BLaER1 (cell line): ENCODE measurements around the gene SULF2.

Experiments used
- H3K27ac ChIP-seq: shearing (Covaris generic); formaldehyde crosslinking; 2 replicates; pipeline ENCODE4 v1.8.1; 2022
- H3K27me3 ChIP-seq: shearing (Covaris generic); formaldehyde crosslinking; 2 replicates; pipeline ENCODE4 v1.8.1; 2022
- H3K36me3 ChIP-seq: shearing (Covaris generic); formaldehyde crosslinking; 2 replicates; pipeline ENCODE4 v1.8.1; 2022
- H3K4me1 ChIP-seq: shearing (Covaris generic); formaldehyde crosslinking; 2 replicates; pipeline ENCODE4 v1.8.1; 2022
- H3K4me2 ChIP-seq: shearing (Covaris generic); formaldehyde crosslinking; 2 replicates; pipeline ENCODE4 v1.8.1; 2022
- H3K4me3 ChIP-seq: shearing (Covaris generic); formaldehyde crosslinking; 2 replicates; pipeline ENCODE4 v1.8.1; 2022
- H3K9ac ChIP-seq: shearing (Covaris generic); formaldehyde crosslinking; 2 replicates; pipeline ENCODE4 v1.8.1; 2022
- H3K9me3 ChIP-seq: shearing (Covaris generic); formaldehyde crosslinking; 2 replicates; pipeline ENCODE4 v1.8.1; 2022
- H4K20me1 ChIP-seq: shearing (Covaris generic); formaldehyde crosslinking; 2 replicates; pipeline ENCODE4 v1.8.1; 2022
- Cebpa-rat ChIP-seq: shearing (Covaris generic); IDR thresholded peaks from 2 replicates; pipeline ENCODE4 v1.8.1; 2022

Gene SULF2

GRCh38 chr20:47655635-47656034, 129.6 kb downstream of the SULF2 start:
- Histone ChIP-seq H3K4me1 (peaks cover 8% of the 10 kb centered on the region), H3K4me2 (no peak overlapping the region), H3K9me3 (no peaks in the 10 kb centered on the region), H3K36me3 (peaks cover 85% of the 10 kb centered on the region), H3K27me3 (no peaks in the 10 kb centered on the region), H3K27ac (no peak overlapping the region), H3K4me3 (no peak overlapping the region), H3K9ac (no peak overlapping the region), H4K20me1 (no peaks in the 10 kb centered on the region; the same call in 1 of the 2 replicates)
- TF ChIP-seq Cebpa-rat = no peak

- no peaks in the 10 kb centered on the region for H3K9me3 ChIP-seq
- TF ChIP-seq Cebpa-rat = no peak
- H3K27me3 ChIP-seq = no peaks in the 10 kb centered on the region
- no peaks in the 10 kb centered on the region for H4K20me1 ChIP-seq
- H3K4me2 ChIP-seq = no peak overlapping the region
- H3K9ac ChIP-seq = no peak overlapping the region
- H3K4me1 ChIP-seq = no peaks in the 10 kb centered on the region
- peaks cover 88% of the 10 kb centered on the region for H3K36me3 ChIP-seq
- H3K27ac ChIP-seq = no peak overlapping the region
- no peak overlapping the region for H3K4me3 ChIP-seq
These were observed 130.9 kb downstream of the SULF2 start for GRCh38 chr20:47654370-47654769.

- no peaks in the 10 kb centered on the region for H3K4me1 ChIP-seq
- no peak overlapping the region for H3K4me2 ChIP-seq
- no peak overlapping the region for H3K9ac ChIP-seq
- no peak overlapping the region for H3K27ac ChIP-seq
- H3K27me3 ChIP-seq = no peaks in the 10 kb centered on the region
- H3K4me3 ChIP-seq = no peak overlapping the region
- no peaks in the 10 kb centered on the region for H3K9me3 ChIP-seq
- peaks cover 89% of the 10 kb centered on the region for H3K36me3 ChIP-seq
- TF ChIP-seq Cebpa-rat = no peak
- no peaks in the 10 kb centered on the region for H4K20me1 ChIP-seq
These were observed 131.4 kb downstream of the SULF2 start for GRCh38 chr20:47653869-47654268.

- no peak for TF ChIP-seq Cebpa-rat
- Histone ChIP-seq H4K20me1 (no peaks in the 10 kb centered on the region), H3K4me1 (no peaks in the 10 kb centered on the region), H3K4me3 (no peak overlapping the region), H3K4me2 (no peak overlapping the region), H3K9ac (no peak overlapping the region), H3K27me3 (no peaks in the 10 kb centered on the region), H3K36me3 (peaks cover 89% of the 10 kb centered on the region), H3K27ac (no peak overlapping the region), H3K9me3 (no peaks in the 10 kb centered on the region)
These were observed 132.5 kb downstream of the SULF2 start for GRCh38 chr20:47652794-47653193.

GRCh38 chr20:47652301-47652700, 133.0 kb downstream of the SULF2 start:
- Histone ChIP-seq H3K27me3 (no peaks in the 10 kb centered on the region), H3K4me1 (no peaks in the 10 kb centered on the region), H3K9ac (no peak overlapping the region), H3K27ac (no peak overlapping the region), H3K4me3 (no peak overlapping the region), H3K36me3 (peaks cover 86% of the 10 kb centered on the region), H3K9me3 (no peaks in the 10 kb centered on the region), H4K20me1 (no peaks in the 10 kb centered on the region), H3K4me2 (no peak overlapping the region)
- TF ChIP-seq Cebpa-rat = no peak

- Histone ChIP-seq H3K4me1 (no peaks in the 10 kb centered on the region), H3K27me3 (no peaks in the 10 kb centered on the region), H3K4me3 (no peak overlapping the region), H3K4me2 (no peak overlapping the region), H3K9ac (no peak overlapping the region), H3K9me3 (no peaks in the 10 kb centered on the region), H4K20me1 (no peaks in the 10 kb centered on the region), H3K36me3 (peaks cover 96% of the 10 kb centered on the region), H3K27ac (no peak overlapping the region)
- no peak for TF ChIP-seq Cebpa-rat
These were observed 136.3 kb downstream of the SULF2 start for GRCh38 chr20:47648943-47649342.

- no peaks in the 10 kb centered on the region for H3K9me3 ChIP-seq
- no peak overlapping the region for H3K9ac ChIP-seq
- no peak for TF ChIP-seq Cebpa-rat
- no peak overlapping the region for H3K27ac ChIP-seq
- H3K36me3 ChIP-seq = peaks cover 96% of the 10 kb centered on the region
- no peak overlapping the region for H3K4me2 ChIP-seq
- H4K20me1 ChIP-seq = no peaks in the 10 kb centered on the region
- no peaks in the 10 kb centered on the region for H3K4me1 ChIP-seq
- no peaks in the 10 kb centered on the region for H3K27me3 ChIP-seq
- H3K4me3 ChIP-seq = no peak overlapping the region
These were observed 137.3 kb downstream of the SULF2 start for GRCh38 chr20:47647994-47648393.

GRCh38 chr20:47645632-47646031, 139.6 kb downstream of the SULF2 start:
- H3K36me3 ChIP-seq = peaks cover 96% of the 10 kb centered on the region
- no peak overlapping the region for H3K4me3 ChIP-seq
- H3K27me3 ChIP-seq = no peaks in the 10 kb centered on the region
- TF ChIP-seq Cebpa-rat = no peak
- H4K20me1 ChIP-seq = no peaks in the 10 kb centered on the region
- H3K4me2 ChIP-seq = no peak overlapping the region
- no peak overlapping the region for H3K27ac ChIP-seq
- no peaks in the 10 kb centered on the region for H3K9me3 ChIP-seq
- H3K9ac ChIP-seq = no peak overlapping the region
- no peaks in the 10 kb centered on the region for H3K4me1 ChIP-seq

- no peak overlapping the region for H3K27ac ChIP-seq
- H3K4me1 ChIP-seq = no peaks in the 10 kb centered on the region
- H3K36me3 ChIP-seq = peaks cover 96% of the 10 kb centered on the region
- no peaks in the 10 kb centered on the region for H4K20me1 ChIP-seq
- H3K4me2 ChIP-seq = no peak overlapping the region
- no peak overlapping the region for H3K4me3 ChIP-seq
- H3K27me3 ChIP-seq = no peaks in the 10 kb centered on the region
- H3K9me3 ChIP-seq = no peaks in the 10 kb centered on the region
- no peak overlapping the region for H3K9ac ChIP-seq
- no peak for TF ChIP-seq Cebpa-rat
These were observed 142.7 kb downstream of the SULF2 start for GRCh38 chr20:47642624-47643023.

GRCh38 chr20:47642118-47642517, 143.2 kb downstream of the SULF2 start:
- no peak overlapping the region for H3K27ac ChIP-seq
- no peaks in the 10 kb centered on the region for H4K20me1 ChIP-seq
- H3K9me3 ChIP-seq = no peaks in the 10 kb centered on the region
- H3K27me3 ChIP-seq = no peaks in the 10 kb centered on the region
- TF ChIP-seq Cebpa-rat = no peak
- H3K9ac ChIP-seq = no peak overlapping the region
- H3K4me1 ChIP-seq = no peaks in the 10 kb centered on the region
- H3K4me3 ChIP-seq = no peak overlapping the region
- H3K36me3 ChIP-seq = peaks cover 99% of the 10 kb centered on the region
- no peak overlapping the region for H3K4me2 ChIP-seq

GRCh38 chr20:47638851-47639250, 146.4 kb downstream of the SULF2 start:
- H3K4me3 ChIP-seq = no peak overlapping the region
- no peak overlapping the region for H3K4me2 ChIP-seq
- H3K27ac ChIP-seq = no peak overlapping the region
- TF ChIP-seq Cebpa-rat = no peak
- no peak overlapping the region for H3K9ac ChIP-seq
- no peaks in the 10 kb centered on the region for H3K27me3 ChIP-seq
- no peaks in the 10 kb centered on the region for H3K4me1 ChIP-seq
- peaks cover 97% of the 10 kb centered on the region for H3K36me3 ChIP-seq
- no peaks in the 10 kb centered on the region for H3K9me3 ChIP-seq
- no peaks in the 10 kb centered on the region for H4K20me1 ChIP-seq
